GM12878 (cell line): Measurements from ENCODE around the gene UGT1A8.

Experiments
- CREB1 ChIP-seq: IDR thresholded peaks from 2 replicates; pipeline ENCODE4 v1.6.1; 2012; ENCODE audit warnings: low read depth, mild to moderate bottlenecking, inconsistent platforms
- FOXM1 ChIP-seq: IDR thresholded peaks from 2 replicates; pipeline ENCODE4 v1.6.1; 2012; ENCODE audit warnings: low read depth, mild to moderate bottlenecking, inconsistent platforms, low read length, moderate library complexity
- RAD21 ChIP-seq: IDR thresholded peaks from 2 replicates; pipeline ENCODE4 v1.6.1; 2011; ENCODE audit warnings: mild to moderate bottlenecking, low read depth, low read length, moderate library complexity; ENCODE audit not compliant: insufficient read depth
- SREBF1 ChIP-seq: IDR thresholded peaks from 2 replicates; pipeline ENCODE4 v1.6.1; 2012; ENCODE audit warnings: mild to moderate bottlenecking, low read length
- TCF12 ChIP-seq: IDR thresholded peaks from 2 replicates; pipeline ENCODE4 v1.6.1; 2011; ENCODE audit warnings: low read depth, mild to moderate bottlenecking, low read length
- ZBED1 ChIP-seq: IDR thresholded peaks from 2 replicates; pipeline ENCODE4 v1.6.1; 2016; ENCODE audit warnings: borderline replicate concordance
- ZZZ3 ChIP-seq: IDR thresholded peaks from 2 replicates; pipeline ENCODE4 v1.6.1; 2011; ENCODE audit warnings: low read depth; ENCODE audit not compliant: control insufficient read depth, insufficient read length
- TF ChIP-seq, protein P1 (sequence below): fragments of 450-650 bp; formaldehyde crosslinking; IDR thresholded peaks from 2 replicates; pipeline ENCODE4 v1.5.0; 2022; ENCODE audit warnings: mild to moderate bottlenecking, missing genetic modification characterization
- TF ChIP-seq, protein P2 (sequence below): IDR thresholded peaks from 2 replicates; pipeline ENCODE4 v1.6.1; 2011; ENCODE audit warnings: low read depth, low read length, improper control_type of control experiment, borderline replicate concordance
- TF ChIP-seq, protein P3 (sequence below), 3 experiments: IDR thresholded peaks in 2 of 3; conservative IDR thresholded peaks in 1 of 3; 2 replicates each; pipeline ENCODE4 v1.5.1; 2011; ENCODE audit warnings: low read depth in 3 of 3, low read length in 3 of 3, mild to moderate bottlenecking in 3 of 3, control low read depth in 2 of 3, moderate library complexity in 2 of 3, inconsistent platforms in 1 of 3, mixed read lengths in 1 of 3; ENCODE audit not compliant: control insufficient read depth in 2 of 3, insufficient read depth in 1 of 3; ENCODE audit errors: extremely low read depth in 1 of 3
- TF ChIP-seq, protein P4 (sequence below): fragments of 450-650 bp; IDR thresholded peaks from 2 replicates; pipeline ENCODE4 v1.6.1; 2016; ENCODE audit warnings: mild to moderate bottlenecking

DNA sequence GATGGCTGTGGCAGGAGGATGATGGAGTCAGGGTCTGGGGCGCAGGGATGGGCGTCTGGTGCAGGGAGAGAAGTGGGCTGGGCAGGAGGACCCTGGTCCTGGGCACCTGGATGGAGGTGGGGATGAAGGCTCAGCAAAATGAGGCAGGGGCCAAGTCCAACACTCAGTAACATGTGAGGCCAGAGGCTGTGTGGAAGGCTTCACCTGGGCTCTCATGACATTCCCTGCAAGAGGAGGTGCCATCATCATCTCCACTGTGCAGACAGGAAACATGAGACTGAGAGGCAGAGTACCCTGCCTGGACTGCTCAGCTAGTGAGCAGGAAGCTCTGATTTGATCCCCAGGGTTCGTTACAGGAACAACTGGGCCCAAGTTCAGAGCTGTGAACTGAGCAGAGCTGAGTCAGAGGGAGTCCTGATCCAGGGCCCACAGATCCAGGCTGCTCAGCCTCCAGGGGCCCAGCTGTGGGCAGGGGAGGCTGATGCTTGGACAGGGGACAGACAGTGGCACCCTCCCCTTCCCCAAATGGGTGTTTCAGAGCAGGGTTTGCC lies 200.0 kb downstream of the UGT1A8 start:
- TF ChIP-seq CREB1: no peak
- TF ChIP-seq ZBED1: no peak
- TF ChIP-seq, protein P1, sequence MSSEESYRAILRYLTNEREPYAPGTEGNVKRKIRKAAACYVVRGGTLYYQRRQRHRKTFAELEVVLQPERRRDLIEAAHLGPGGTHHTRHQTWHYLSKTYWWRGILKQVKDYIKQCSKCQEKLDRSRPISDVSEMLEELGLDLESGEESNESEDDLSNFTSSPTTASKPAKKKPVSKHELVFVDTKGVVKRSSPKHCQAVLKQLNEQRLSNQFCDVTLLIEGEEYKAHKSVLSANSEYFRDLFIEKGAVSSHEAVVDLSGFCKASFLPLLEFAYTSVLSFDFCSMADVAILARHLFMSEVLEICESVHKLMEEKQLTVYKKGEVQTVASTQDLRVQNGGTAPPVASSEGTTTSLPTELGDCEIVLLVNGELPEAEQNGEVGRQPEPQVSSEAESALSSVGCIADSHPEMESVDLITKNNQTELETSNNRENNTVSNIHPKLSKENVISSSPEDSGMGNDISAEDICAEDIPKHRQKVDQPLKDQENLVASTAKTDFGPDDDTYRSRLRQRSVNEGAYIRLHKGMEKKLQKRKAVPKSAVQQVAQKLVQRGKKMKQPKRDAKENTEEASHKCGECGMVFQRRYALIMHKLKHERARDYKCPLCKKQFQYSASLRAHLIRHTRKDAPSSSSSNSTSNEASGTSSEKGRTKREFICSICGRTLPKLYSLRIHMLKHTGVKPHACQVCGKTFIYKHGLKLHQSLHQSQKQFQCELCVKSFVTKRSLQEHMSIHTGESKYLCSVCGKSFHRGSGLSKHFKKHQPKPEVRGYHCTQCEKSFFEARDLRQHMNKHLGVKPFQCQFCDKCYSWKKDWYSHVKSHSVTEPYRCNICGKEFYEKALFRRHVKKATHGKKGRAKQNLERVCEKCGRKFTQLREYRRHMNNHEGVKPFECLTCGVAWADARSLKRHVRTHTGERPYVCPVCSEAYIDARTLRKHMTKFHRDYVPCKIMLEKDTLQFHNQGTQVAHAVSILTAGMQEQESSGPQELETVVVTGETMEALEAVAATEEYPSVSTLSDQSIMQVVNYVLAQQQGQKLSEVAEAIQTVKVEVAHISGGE: no peak
- TF ChIP-seq TCF12: no peak
- no peak for TF ChIP-seq SREBF1
- TF ChIP-seq FOXM1: no peak
- TF ChIP-seq ZZZ3: no peak
- TF ChIP-seq, protein P2, sequence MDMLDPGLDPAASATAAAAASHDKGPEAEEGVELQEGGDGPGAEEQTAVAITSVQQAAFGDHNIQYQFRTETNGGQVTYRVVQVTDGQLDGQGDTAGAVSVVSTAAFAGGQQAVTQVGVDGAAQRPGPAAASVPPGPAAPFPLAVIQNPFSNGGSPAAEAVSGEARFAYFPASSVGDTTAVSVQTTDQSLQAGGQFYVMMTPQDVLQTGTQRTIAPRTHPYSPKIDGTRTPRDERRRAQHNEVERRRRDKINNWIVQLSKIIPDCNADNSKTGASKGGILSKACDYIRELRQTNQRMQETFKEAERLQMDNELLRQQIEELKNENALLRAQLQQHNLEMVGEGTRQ: no peak
- TF ChIP-seq RAD21: no peak
- TF ChIP-seq, protein P3, sequence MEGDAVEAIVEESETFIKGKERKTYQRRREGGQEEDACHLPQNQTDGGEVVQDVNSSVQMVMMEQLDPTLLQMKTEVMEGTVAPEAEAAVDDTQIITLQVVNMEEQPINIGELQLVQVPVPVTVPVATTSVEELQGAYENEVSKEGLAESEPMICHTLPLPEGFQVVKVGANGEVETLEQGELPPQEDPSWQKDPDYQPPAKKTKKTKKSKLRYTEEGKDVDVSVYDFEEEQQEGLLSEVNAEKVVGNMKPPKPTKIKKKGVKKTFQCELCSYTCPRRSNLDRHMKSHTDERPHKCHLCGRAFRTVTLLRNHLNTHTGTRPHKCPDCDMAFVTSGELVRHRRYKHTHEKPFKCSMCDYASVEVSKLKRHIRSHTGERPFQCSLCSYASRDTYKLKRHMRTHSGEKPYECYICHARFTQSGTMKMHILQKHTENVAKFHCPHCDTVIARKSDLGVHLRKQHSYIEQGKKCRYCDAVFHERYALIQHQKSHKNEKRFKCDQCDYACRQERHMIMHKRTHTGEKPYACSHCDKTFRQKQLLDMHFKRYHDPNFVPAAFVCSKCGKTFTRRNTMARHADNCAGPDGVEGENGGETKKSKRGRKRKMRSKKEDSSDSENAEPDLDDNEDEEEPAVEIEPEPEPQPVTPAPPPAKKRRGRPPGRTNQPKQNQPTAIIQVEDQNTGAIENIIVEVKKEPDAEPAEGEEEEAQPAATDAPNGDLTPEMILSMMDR (IDR thresholded peaks at IDR 0.05 in 2 of 3, conservative IDR thresholded peaks at IDR 0.05 in 1 of 3; ENCODE audit: control insufficient read depth in 2 of 3, extremely low read depth in 1 of 3, insufficient read depth in 1 of 3, low read depth in 3 of 3, low read length in 3 of 3): no peak
- TF ChIP-seq, protein P4, sequence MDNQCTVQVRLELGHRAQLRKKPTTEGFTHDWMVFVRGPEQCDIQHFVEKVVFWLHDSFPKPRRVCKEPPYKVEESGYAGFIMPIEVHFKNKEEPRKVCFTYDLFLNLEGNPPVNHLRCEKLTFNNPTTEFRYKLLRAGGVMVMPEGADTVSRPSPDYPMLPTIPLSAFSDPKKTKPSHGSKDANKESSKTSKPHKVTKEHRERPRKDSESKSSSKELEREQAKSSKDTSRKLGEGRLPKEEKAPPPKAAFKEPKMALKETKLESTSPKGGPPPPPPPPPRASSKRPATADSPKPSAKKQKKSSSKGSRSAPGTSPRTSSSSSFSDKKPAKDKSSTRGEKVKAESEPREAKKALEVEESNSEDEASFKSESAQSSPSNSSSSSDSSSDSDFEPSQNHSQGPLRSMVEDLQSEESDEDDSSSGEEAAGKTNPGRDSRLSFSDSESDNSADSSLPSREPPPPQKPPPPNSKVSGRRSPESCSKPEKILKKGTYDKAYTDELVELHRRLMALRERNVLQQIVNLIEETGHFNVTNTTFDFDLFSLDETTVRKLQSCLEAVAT: no peak
